Mesodermal cell (in vitro differentiated cells): Measurements from ENCODE around the gene OR10G2. TPM values are rescaled to one million over a fixed set of nuclear protein-coding genes. Genes with fewer than 3 reads are reported as not detected.

Source experiments
- H3K27ac ChIP-seq: 2 replicates; pipeline ENCODE4 v1.7.0; 2013; ENCODE audit warnings: mild to moderate bottlenecking, low read depth, low read length, moderate library complexity; ENCODE audit not compliant: severe bottlenecking
- H3K36me3 ChIP-seq: 2 replicates; pipeline ENCODE4 v1.7.1; 2013; ENCODE audit warnings: mild to moderate bottlenecking, low read length, moderate library complexity; ENCODE audit not compliant: control insufficient read depth, insufficient read depth
- H3K4me1 ChIP-seq: one replicate; pipeline ENCODE4 v1.7.1; 2013; ENCODE audit warnings: mild to moderate bottlenecking, low read length; ENCODE audit not compliant: insufficient read depth, control insufficient read depth, poor library complexity, severe bottlenecking
- H3K4me3 ChIP-seq: 2 replicates; pipeline ENCODE4 v1.7.0; 2013; ENCODE audit warnings: low read length, control low read depth, mild to moderate bottlenecking; ENCODE audit not compliant: insufficient read depth, poor library complexity, severe bottlenecking; ENCODE audit errors: extremely low read depth
- H3K9me3 ChIP-seq: 2 replicates; pipeline ENCODE4 v1.7.1; 2013; ENCODE audit warnings: mild to moderate bottlenecking, low read length, moderate library complexity; ENCODE audit not compliant: control insufficient read depth
- WGBS, 2 experiments: methylation state at CpG; one replicate each; pipeline ENCODE4 v1.1.5; 2013; ENCODE audit warnings: missing lambda C conversion rate in 2 of 2; ENCODE audit not compliant: insufficient coverage in 2 of 2; 5-methylcytosine and 5-hydroxymethylcytosine counted together
- polyA plus RNA-seq, 2 experiments: library from polyadenylated mRNA; stranded (reverse); fragments of 50-300 nt; gene quantifications; one replicate each; pipeline ENCODE4 v1.2.3, GENCODE V29; 2013

OR10G2 gene
- not detected for polyA plus RNA-seq (2013, experiment 1 of 2)
- not detected for polyA plus RNA-seq (2013, experiment 2 of 2)

DNA sequence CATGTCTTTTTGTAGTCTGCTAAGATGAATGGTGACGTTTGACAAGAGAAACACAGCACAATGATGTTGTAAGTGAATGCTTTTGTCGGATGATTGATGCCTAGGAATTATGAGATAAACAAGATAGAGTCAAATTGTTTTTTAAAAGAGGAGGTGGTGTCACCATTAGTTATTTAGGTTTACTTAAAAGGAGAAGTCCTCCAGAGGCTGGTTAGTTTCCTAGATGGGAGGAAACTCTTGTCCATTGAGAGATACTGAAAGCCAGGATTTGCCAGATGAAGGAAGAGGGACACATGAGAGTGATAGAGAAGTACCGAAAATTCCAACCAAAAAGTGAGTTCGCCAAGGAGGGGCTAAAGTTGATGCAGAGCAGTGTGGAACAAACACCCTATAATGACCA lies at the start of gene OR10G2:
OR10G2 (minus strand) TSS at position 101 of the 400 bp plus-strand sequence; CDS start at position 3, 98 bp downstream.
- 87 to 93% methylated on average over 2 to 4 of the region's 4 CpGs for WGBS, 2 experiments
- Histone ChIP-seq H3K4me3 (no peak within 1 kb of the TSS), H3K36me3 (no peaks in the 10 kb centered on the region), H3K9me3 (no peaks in the 10 kb centered on the region), H3K27ac (no peak within 1 kb of the TSS), H3K4me1 (no peaks in the 10 kb centered on the region)

DNA sequence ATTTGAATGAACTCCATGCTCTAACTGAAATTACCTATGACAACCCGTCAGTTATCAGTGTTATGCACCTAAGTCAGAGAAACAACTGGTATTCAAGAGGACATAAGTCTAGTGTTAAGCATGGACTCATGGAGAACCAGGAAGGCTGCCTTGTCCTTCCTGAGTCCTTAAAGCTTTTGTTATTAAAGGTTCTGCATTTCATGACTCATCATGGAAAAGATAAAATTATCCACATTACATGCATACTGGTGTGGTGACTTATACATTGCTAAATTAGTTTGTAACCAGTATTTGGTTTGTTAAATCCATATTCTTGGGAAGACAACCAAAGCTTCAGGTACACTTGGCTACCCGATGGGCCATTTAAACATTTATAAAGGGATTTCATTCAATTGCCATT lies 45.3 kb upstream of the OR10G2 start:
- H3K27ac ChIP-seq = no peak overlapping the region
- WGBS, 2 experiments = 100% methylated on average over 1 of the region's 2 CpGs; no CpG with 5 or more reads in 1 of the 2 experiments
- no peak overlapping the region for H3K4me3 ChIP-seq
- H3K9me3 ChIP-seq = no peaks in the 10 kb centered on the region
- H3K36me3 ChIP-seq = no peaks in the 10 kb centered on the region
- peaks cover 3% of the 10 kb centered on the region for H3K4me1 ChIP-seq

DNA sequence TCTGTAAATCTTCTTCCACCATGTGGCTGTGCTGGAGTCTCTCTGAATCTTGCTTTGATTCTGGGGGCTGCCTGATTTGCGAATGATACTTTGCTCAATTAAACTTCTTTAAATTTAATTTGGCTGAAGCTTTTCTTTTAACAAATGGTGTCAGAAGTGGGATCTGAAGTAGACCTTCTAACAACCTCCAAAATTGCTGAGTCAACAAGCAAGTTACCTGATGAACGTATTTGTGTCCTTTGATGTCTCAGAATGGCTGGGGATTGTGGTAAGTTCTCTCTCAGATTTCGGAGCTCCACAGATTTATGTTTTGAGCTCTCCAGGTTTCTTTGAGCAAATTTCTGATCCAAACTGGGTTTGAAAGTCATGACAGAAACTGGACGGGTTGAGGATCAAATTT lies 40.8 kb upstream of the OR10G2 start:
- Histone ChIP-seq H3K4me3 (no peak overlapping the region), H3K36me3 (no peaks in the 10 kb centered on the region), H3K9me3 (no peaks in the 10 kb centered on the region), H3K27ac (no peak overlapping the region), H3K4me1 (peaks cover 3% of the 10 kb centered on the region)
- WGBS, 2 experiments = 91 to 94% methylated on average over 1 to 3 of the region's 4 CpGs

- no CpG with 5 or more reads among the region's 1 CpG for WGBS, 2 experiments
Measured at GRCh38 chr14:21673718-21674117, 39.0 kb upstream of the OR10G2 start, which contains the start of gene OR4E1. TSS of gene OR4E1 (minus strand) at chr14:21673818. CDS start at chr14:21670935, 2,883 bp downstream.

DNA sequence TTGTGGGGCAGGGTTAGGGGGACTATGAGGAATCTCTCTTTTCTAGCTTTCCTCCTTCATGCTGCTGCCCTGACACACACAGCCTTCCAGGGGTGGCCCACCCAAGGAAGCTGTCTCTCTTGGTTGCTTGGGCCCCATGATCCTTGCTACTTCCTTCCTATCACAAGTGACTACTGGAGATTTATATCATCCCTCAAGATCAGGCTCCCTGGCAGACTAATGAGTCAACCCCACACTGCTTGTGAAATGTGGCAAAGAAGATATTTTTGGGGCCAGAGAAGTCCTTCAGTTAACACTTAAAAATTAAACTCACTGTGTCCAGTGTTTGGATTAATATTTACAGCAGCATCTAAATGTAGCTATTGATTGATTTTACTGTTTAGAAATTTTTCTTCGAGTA lies 37.4 kb upstream of the OR10G2 start:
- H3K4me1 ChIP-seq = no peaks in the 10 kb centered on the region
- WGBS, 2 experiments = 86 to 100% methylated on average over 1 of the region's 1 CpG
- no peak overlapping the region for H3K4me3 ChIP-seq
- no peaks in the 10 kb centered on the region for H3K36me3 ChIP-seq
- no peaks in the 10 kb centered on the region for H3K9me3 ChIP-seq
- no peak overlapping the region for H3K27ac ChIP-seq

More at GRCh38 chr14:21673718-21674117, 39.0 kb upstream of the OR10G2 start, which contains the start of gene OR4E1:
- Histone ChIP-seq H3K36me3 (no peaks in the 10 kb centered on the region), H3K4me3 (no peak within 1 kb of the TSS), H3K27ac (no peak within 1 kb of the TSS), H3K9me3 (no peaks in the 10 kb centered on the region), H3K4me1 (no peaks in the 10 kb centered on the region)

DNA sequence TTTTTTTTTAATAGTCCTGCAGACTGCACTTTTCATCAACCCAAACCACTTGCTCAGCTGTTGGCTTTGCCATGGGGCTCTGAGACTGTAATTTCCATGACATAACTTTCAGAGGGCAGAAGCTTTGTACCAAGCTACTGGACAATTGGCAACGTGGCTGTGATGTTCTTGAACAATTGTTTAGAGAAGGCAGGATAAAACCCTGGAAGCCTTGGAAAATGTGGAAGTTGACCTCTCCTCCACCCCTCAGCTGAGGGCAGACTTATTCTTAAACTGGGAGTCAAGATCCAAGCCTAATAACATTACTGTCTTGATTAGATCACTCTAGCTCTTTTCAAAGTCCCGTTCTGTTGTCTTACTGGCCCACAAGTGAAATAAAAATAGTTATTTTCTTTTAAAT lies 36.6 kb upstream of the OR10G2 start:
- Histone ChIP-seq H3K4me1 (no peaks in the 10 kb centered on the region), H3K9me3 (no peaks in the 10 kb centered on the region), H3K4me3 (no peak overlapping the region), H3K36me3 (no peaks in the 10 kb centered on the region), H3K27ac (no peak overlapping the region)
- 60 to 80% methylated on average over 1 of the region's 2 CpGs for WGBS, 2 experiments

DNA sequence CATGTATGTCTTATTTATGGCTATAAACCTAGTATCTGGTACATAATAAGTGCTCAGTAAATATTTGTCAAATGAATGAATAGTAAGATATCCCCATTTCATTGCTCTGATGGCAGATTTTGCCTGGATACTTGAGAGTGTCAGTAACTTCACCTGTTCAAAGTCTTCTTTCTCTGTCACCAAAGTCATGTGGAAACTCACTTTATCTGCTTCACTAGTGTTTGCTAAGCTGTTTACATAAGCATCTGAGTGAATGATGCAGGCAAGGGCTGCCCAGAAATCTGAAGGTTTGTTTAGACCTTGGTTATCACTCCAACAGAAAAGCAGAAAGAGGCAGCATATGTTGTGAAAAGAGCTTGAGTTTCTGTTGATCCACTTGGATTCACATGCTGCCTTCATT lies 34.5 kb upstream of the OR10G2 start:
- H3K4me3 ChIP-seq = no peak overlapping the region
- H3K27ac ChIP-seq = no peak overlapping the region
- H3K9me3 ChIP-seq = no peaks in the 10 kb centered on the region
- no peaks in the 10 kb centered on the region for H3K36me3 ChIP-seq
- H3K4me1 ChIP-seq = no peaks in the 10 kb centered on the region

GRCh38 chr14:21668377-21668776 lies 33.6 kb upstream of the OR10G2 start:
- Histone ChIP-seq H3K4me3 (no peak overlapping the region), H3K27ac (no peak overlapping the region), H3K36me3 (no peaks in the 10 kb centered on the region), H3K4me1 (no peaks in the 10 kb centered on the region), H3K9me3 (no peaks in the 10 kb centered on the region)
- 100% methylated on average over 1 of the region's 3 CpGs; no CpG with 5 or more reads in 1 of the 2 experiments for WGBS, 2 experiments

DNA sequence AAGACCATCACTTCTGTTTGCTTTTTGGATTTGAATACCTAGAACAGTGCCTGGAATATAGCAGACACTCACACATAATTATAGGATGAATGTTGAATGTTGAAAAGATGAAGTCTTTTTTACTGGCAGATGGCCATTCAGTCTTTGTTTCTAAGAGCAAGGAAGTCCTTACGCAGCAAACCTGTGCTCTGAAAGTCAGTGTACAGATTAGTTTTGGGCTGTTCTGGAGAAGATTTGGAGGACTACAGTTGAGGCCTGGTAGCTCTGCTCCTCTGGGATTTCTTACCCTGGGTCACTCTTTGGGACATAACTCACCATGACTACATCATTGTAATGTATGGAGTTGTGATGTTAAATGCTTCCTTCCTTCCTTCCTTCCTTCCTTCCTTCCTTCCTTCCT lies 22.2 kb upstream of the OR10G2 start:
- H3K4me3 ChIP-seq = no peak overlapping the region
- H3K4me1 ChIP-seq = no peaks in the 10 kb centered on the region
- WGBS, 2 experiments = 85 to 100% methylated on average over 1 of the region's 1 CpG
- H3K27ac ChIP-seq = no peak overlapping the region
- H3K36me3 ChIP-seq = no peaks in the 10 kb centered on the region
- H3K9me3 ChIP-seq = no peaks in the 10 kb centered on the region

DNA sequence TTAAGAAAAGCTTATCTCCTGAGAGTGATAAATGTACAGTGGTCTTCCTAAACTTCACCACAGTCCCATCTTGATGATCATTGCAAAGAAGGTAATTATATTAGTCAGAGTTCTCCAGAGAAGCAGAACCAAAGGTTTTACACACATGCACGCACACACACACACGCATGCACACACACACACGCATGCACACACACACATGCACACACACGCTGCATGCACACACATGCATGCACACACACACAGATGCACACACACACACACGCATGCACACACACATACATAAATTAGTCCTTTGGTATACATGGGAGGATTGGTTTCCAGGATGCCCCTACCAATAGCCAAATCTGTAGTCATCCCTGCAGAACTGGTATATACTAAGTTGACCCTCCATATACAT lies 19.5 kb upstream of the OR10G2 start:
- 87 to 92% methylated on average over 4 to 5 of the region's 5 CpGs for WGBS, 2 experiments

GRCh38 chr14:21653331-21653885 lies 18.7 kb upstream of the OR10G2 start, which contains the start of gene OR4E2:
TSS of gene OR4E2 (plus strand) at chr14:21653835. CDS start at chr14:21665083, 11,248 bp downstream.
- Histone ChIP-seq H3K4me3 (no peak within 1 kb of the TSS), H3K4me1 (no peaks in the 10 kb centered on the region), H3K27ac (no peak within 1 kb of the TSS), H3K9me3 (no peaks in the 10 kb centered on the region), H3K36me3 (no peaks in the 10 kb centered on the region)
- 92 to 100% methylated on average over 1 to 2 of the region's 2 CpGs for whole genome bisulfite sequencing, 2 experiments

More for the DNA sequence above, 19.5 kb upstream of the OR10G2 start:
- Histone ChIP-seq H3K4me1 (no peaks in the 10 kb centered on the region), H3K27ac (no peak overlapping the region), H3K36me3 (no peaks in the 10 kb centered on the region), H3K9me3 (no peaks in the 10 kb centered on the region), H3K4me3 (no peak overlapping the region)
